Thoracic aorta (tissue), 2 donors: ENCODE results near the gene BCAS1. TPM values are rescaled to one million over a fixed set of nuclear protein-coding genes. Genes with fewer than 3 reads are reported as not detected.

Source experiments
- ATAC-seq: fragments of 150-250 bp; one replicate; pipeline ENCODE4 v1.8.0; 2017; ENCODE audit warnings: low read depth; ENCODE audit not compliant: insufficient number of reproducible peaks, low FRiP score
- DNase-seq: peaks from one replicate; pipeline ENCODE4 v3.0.0-alpha.2; 2020; ENCODE audit warnings: low spot score
- H3K27ac ChIP-seq, 2 donors: fragments of 200-600 bp; sonication (generic); 1 replicate in 1 of 2; 2 replicates in 1 of 2; pipeline ENCODE4 v1.5.1; 2016; ENCODE audit warnings: mild to moderate bottlenecking in 2 of 2, moderate library complexity in 2 of 2
- H3K27me3 ChIP-seq: fragments of 200-600 bp; sonication (generic); replicated peaks from 2 replicates; pipeline ENCODE4 v1.6.0; 2016; ENCODE audit warnings: mild to moderate bottlenecking; ENCODE audit not compliant: insufficient read depth
- H3K36me3 ChIP-seq: fragments of 200-600 bp; sonication (generic); one replicate; pipeline ENCODE4 v1.5.1; 2016
- H3K4me1 ChIP-seq, 2 donors: fragments of 200-600 bp; sonication (generic); 1 replicate in 1 of 2; 2 replicates in 1 of 2; pipeline versions ENCODE4 v1.5.1 to v1.6.0; 2016; ENCODE audit warnings: low read depth in 2 of 2, mild to moderate bottlenecking in 1 of 2; ENCODE audit not compliant: control insufficient read depth in 1 of 2
- H3K4me3 ChIP-seq: fragments of 200-600 bp; sonication (generic); 2 replicates; pipeline ENCODE4 v1.5.1; 2016; ENCODE audit warnings: mild to moderate bottlenecking
- H3K9me3 ChIP-seq: fragments of 200-600 bp; sonication (generic); 2 replicates; pipeline ENCODE4 v1.5.1; 2016
- CTCF ChIP-seq: fragments of 200-600 bp; sonication (generic); IDR thresholded peaks from one replicate; pipeline ENCODE4 v1.5.1; 2019; ENCODE audit warnings: antibody characterized with exemption
- total RNA-seq, 2 donors: library from RNA; depleted of rRNA; stranded (reverse); fragments of >200 nt; gene quantifications; one replicate each; pipeline versions ENCODE4 v1.1.0 to v1.2.3, GENCODE V29; 2016

Gene BCAS1
- total RNA-seq, 2 donors from 2014 or later = under 0.01 to 3.6 TPM

DNA sequence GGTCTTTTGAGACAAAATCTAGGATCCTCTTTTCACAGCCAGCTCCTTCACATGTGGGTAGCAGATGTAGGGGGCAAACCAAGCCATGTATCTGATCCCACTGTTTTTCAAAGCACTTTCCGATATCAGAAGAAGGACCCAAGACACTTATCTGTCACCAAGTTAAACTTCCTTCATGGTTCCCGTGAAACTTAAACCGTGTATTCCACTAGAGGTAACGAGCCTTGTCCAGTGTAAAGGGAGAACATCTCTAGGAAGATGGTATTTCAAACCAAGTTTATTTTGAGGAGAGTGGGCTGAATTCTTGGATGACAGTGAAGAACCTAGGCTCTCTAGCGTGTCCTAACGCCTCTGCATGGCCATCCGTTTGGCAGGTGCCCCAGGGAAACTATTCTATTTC lies 76.3 kb downstream of the BCAS1 start:
- Histone ChIP-seq H3K27me3 (no peaks in the 10 kb centered on the region), H3K36me3 (no peaks in the 10 kb centered on the region), H3K9me3 (no peaks in the 10 kb centered on the region), H3K27ac (no peak overlapping the region), H3K4me3 (no peak overlapping the region), H3K4me1 (no peaks in the 10 kb centered on the region)
- ATAC-seq (no peak), DNase-seq (no peak)
- TF ChIP-seq CTCF = no peak

DNA sequence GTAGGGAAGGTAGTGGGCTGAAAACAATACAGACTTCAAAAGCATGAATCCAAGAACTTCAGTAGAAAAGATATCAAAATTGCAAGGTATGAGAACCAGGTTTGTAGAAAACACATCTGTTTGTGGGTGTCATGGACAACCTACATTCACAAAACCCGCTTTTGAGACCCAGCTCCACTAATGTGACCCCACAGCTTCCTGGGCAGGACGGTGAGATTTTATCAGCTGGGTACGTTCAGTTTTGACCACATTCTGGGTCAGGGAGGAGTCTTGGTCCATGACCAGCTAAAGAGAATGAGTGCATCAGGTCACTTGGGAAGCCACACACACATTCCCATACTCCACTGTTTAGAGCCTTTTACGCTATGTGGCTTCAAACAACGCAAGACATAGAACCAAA lies 77.1 kb downstream of the BCAS1 start:
- Histone ChIP-seq H3K27me3 (no peaks in the 10 kb centered on the region), H3K4me1 (no peaks in the 10 kb centered on the region), H3K9me3 (no peaks in the 10 kb centered on the region), H3K27ac (no peak overlapping the region), H3K36me3 (no peaks in the 10 kb centered on the region), H3K4me3 (no peak overlapping the region)
- ATAC-seq (no peak), DNase-seq (no peak)
- no peak for TF ChIP-seq CTCF

DNA sequence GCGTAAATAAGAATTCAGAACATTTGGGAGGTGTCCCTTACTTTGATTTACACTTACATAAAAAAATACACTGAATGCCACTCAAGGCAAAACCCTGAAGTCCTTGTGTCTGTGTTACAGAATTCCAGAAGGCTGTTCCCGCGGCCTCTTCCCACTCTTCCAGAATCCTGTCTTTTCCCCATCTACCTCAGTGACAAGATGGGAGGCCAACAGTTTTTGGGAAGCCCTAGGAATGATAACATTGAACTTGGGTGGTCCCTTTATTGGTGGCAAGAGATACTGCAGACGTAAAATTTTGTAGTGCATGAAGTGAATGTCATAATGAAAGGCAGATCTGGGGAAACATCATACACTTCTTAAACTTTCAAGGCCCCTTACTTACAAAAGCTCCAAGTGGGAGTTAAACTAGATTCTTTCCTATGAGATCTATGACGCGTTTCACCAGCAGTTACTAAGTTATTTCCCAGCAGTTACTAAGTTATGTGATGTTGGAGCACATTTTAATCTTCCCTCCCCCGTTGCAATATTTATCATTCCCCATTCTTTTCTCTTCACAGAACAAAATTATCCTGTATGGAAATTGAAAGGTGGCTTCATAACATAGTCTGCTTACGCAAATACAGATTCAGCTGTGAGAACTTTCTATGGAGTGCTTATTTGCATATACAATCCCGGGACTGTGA lies 79.5 kb downstream of the BCAS1 start:
- no peak for TF ChIP-seq CTCF
- Histone ChIP-seq H3K27me3 (no peaks in the 10 kb centered on the region), H3K27ac (no peak overlapping the region), H3K9me3 (no peaks in the 10 kb centered on the region), H3K4me1 (no peaks in the 10 kb centered on the region), H3K4me3 (no peak overlapping the region), H3K36me3 (no peaks in the 10 kb centered on the region)
- DNase-seq (no peak), ATAC-seq (no peak)

DNA sequence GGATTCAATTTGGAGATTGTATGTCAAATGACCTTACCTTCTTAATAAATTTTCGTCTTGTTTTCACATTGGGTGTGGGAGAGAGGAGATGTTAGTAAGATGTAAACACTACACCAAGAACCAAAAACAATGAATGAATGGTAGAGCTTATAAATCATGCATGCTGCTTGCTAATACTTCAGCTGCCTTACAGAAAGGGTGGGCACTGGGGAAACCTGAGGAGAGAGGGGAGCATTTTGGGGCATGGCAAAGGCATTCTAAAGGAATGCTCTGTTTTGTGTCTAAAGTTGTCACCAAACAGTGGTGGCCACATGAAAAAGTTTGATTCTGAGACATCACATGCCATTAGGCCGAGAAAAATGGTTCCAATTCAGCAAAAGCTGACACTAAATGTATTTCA lies 80.4 kb downstream of the BCAS1 start:
- Histone ChIP-seq H3K4me1 (no peaks in the 10 kb centered on the region), H3K27ac (no peak overlapping the region), H3K36me3 (no peaks in the 10 kb centered on the region), H3K27me3 (no peaks in the 10 kb centered on the region), H3K4me3 (no peak overlapping the region), H3K9me3 (no peaks in the 10 kb centered on the region)
- DNase-seq (no peak), ATAC-seq (no peak)
- TF ChIP-seq CTCF = no peak

DNA sequence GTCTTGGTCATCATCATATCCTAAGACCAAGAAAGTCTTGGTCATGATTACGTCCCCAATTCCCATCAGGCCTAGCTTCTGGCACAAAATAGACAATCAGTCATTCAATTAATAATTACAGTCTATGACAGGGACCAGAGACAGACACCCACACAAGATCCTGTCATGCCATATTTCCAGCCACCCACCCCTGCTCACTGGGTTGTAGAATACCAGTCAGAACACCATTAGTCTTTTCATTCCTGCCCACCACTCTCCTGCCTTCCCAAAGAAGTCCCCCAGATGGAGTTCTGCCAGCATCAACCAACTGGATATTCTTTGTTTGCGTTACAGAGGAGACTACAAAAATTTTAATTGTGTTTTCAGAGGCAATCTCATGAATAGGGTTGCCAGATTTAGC lies 81.0 kb downstream of the BCAS1 start:
- ATAC-seq (no peak), DNase-seq (no peak)
- no peaks in the 10 kb centered on the region for H3K4me1 ChIP-seq
- no peaks in the 10 kb centered on the region for H3K36me3 ChIP-seq
- no peaks in the 10 kb centered on the region for H3K27me3 ChIP-seq
- no peak for TF ChIP-seq CTCF
- H3K9me3 ChIP-seq = no peaks in the 10 kb centered on the region
- H3K27ac ChIP-seq = no peak overlapping the region
- no peak overlapping the region for H3K4me3 ChIP-seq
